Transverse colon (tissue), 4 donors: ENCODE measurements around the gene BORCS8. TPM values are rescaled to one million over a fixed set of nuclear protein-coding genes. Genes with fewer than 3 reads are reported as not detected.
"Not testable (repeated sequence)": the region's sequence is repeated elsewhere in the genome, so short reads cannot be mapped to it uniquely, and the experiment has no call there.

Experiments used
- DNase-seq: peaks from one replicate; pipeline ENCODE4 v3.0.0-alpha.2; 2019
- H3K27ac ChIP-seq, 4 donors: fragments of 200-600 bp; sonication (generic); 2 replicates each; pipeline ENCODE4 v1.5.1; 2016 to 2018; ENCODE audit warnings: inconsistent platforms in 4 of 4
- H3K27me3 ChIP-seq: fragments of 200-600 bp; sonication (generic); 2 replicates; pipeline ENCODE4 v1.5.1; 2017; ENCODE audit warnings: inconsistent platforms
- H3K36me3 ChIP-seq, 4 donors: fragments of 200-600 bp; sonication (generic); 2 replicates each; pipeline ENCODE4 v1.5.1; 2017 to 2019; ENCODE audit warnings: inconsistent platforms in 4 of 4
- H3K4me1 ChIP-seq, 4 donors: fragments of 200-600 bp; sonication (generic); 2 replicates each; pipeline ENCODE4 v1.5.1; 2017 to 2020; ENCODE audit warnings: inconsistent platforms in 4 of 4
- H3K4me3 ChIP-seq, 4 donors: fragments of 200-600 bp; sonication (generic); 1 replicate in 1 of 4; 2 replicates in 3 of 4; pipeline versions ENCODE4 v1.5.1 to v1.6.1; 2017 to 2019; ENCODE audit warnings: inconsistent platforms in 4 of 4
- H3K9me3 ChIP-seq, 2 donors: fragments of 200-600 bp; sonication (generic); 2 replicates each; pipeline ENCODE4 v1.5.1; 2017 to 2019; ENCODE audit warnings: inconsistent platforms in 2 of 2
- CTCF ChIP-seq, 5 experiments: fragments of 200-600 bp in 3 of 5; fragments of 450-650 bp in 2 of 5; sonication (generic) in 3 of 5; IDR thresholded peaks; 1 replicate in 2 of 5; 2 replicates in 3 of 5; pipeline ENCODE4 v1.5.1; 2016 to 2017; ENCODE audit warnings: antibody characterized with exemption in 5 of 5, inconsistent platforms in 3 of 5, mild to moderate bottlenecking in 2 of 5, moderate library complexity in 1 of 5
- EP300 ChIP-seq: sonication (generic); formaldehyde crosslinking; IDR thresholded peaks from one replicate; pipeline ENCODE4 v1.6.1; 2017; ENCODE audit warnings: antibody characterized with exemption, low read depth
- POLR2A ChIP-seq: fragments of 450-650 bp; IDR thresholded peaks from one replicate; pipeline ENCODE4 v1.6.1; 2016; ENCODE audit warnings: antibody characterized with exemption, mild to moderate bottlenecking, moderate library complexity
- POLR2AphosphoS5 ChIP-seq, 3 donors: sonication (generic); formaldehyde crosslinking; IDR thresholded peaks; one replicate each; pipeline ENCODE4 v1.6.1; 2016; ENCODE audit warnings: antibody characterized with exemption in 3 of 3
- WGBS, 2 donors: methylation state at CpG; one replicate each; pipeline ENCODE4 v1.1.5; 2018; ENCODE audit warnings: low coverage in 1 of 2; 5-methylcytosine and 5-hydroxymethylcytosine counted together
- in situ Hi-C, 4 donors: fragments of 200-750 bp; cut with MboI; loops; one replicate each; pipeline versions ENCODE4 v1.15.0 to v1.15.1; 2017; ENCODE audit warnings: low sequenced_read_pairs in 3 of 4, low pct_ligation_motif_present in 1 of 4, low pct_unique_long_range_greater_than_20kb in 1 of 4
- intact Hi-C: fragments of 100-400 bp; cut with DNase I; formaldehyde crosslinking; loops from one replicate; pipeline ENCODE4 v1.15.1; 2023; ENCODE audit warnings: low total_unique reads
- total RNA-seq, 4 donors: library from RNA; depleted of rRNA; stranded (reverse); fragments of >200 nt; gene quantifications; one replicate each; pipeline ENCODE4 v1.1.0, GENCODE V29; 2016

The BORCS8 gene
- total RNA-seq, 4 donors from 2014 or later, result 13.0 to 132 (median 26.6) TPM

- Histone ChIP-seq H3K4me1 (no peaks in the 10 kb centered on the region), H3K4me3 (no peak overlapping the region), H3K36me3 (peaks cover 0 to 15% (median 5%) of the 10 kb centered on the region in 4 donors), H3K9me3 (no peaks in the 10 kb centered on the region), H3K27me3 (no peaks in the 10 kb centered on the region), H3K27ac (no peak overlapping the region)
- no peak for TF ChIP-seq CTCF (IDR thresholded peaks at IDR 0.05)
- no peak for TF ChIP-seq POLR2AphosphoS5 (IDR thresholded peaks at IDR 0.05)
- TF ChIP-seq POLR2A, result no peak
- no peak for TF ChIP-seq EP300
- no peak for DNase-seq
- intact Hi-C loops, result loop anchor here (10.0 kb wide), 1 partner anchor 122 kb away; no protein-coding TSS in a partner anchor
- in situ Hi-C loops, result loop anchor here in 1 of 4 donors (25.0 kb wide), 1 partner anchor 310 kb away; no protein-coding TSS in a partner anchor
- WGBS, 2 donors, result 84% methylated on average over 8 of the region's 8 CpGs; no CpG with 5 or more reads in 1 of the 2 donors
Measured at GRCh38 chr19:19176950-19177349, 15.0 kb downstream of the BORCS8 start.

DNA sequence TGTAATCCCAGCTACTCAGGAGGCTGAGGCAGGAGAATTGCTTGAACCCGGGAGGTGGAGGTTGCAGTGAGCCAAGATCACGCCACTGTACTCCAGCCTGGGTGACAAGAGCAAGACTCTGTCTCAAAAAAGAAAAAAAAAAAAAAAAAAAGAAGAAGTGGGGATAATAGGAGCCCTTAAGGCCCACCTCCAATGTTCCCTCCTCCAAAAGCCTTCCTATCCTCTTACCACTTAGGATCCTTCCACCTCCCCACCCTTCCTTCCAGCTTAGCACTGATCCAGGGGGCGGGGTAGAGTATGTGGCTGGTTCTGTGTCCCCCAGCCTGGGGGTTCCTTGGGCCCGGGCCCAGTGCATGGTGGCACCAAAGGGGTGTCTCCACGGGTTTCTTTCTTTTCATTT lies 18.7 kb downstream of the BORCS8 start:
- DNase-seq, H3K36me3 ChIP-seq, in situ Hi-C loops, H3K27ac ChIP-seq, H3K27me3 ChIP-seq, H3K9me3 ChIP-seq, H3K4me1 ChIP-seq, H3K4me3 ChIP-seq: not testable (repeated sequence)
- WGBS, 2 donors, result 89 to 100% methylated on average over 3 to 5 of the region's 5 CpGs
- intact Hi-C loops, result loop anchor here (10.0 kb wide), 1 partner anchor 118 kb away; no protein-coding TSS in a partner anchor

- H3K4me1 ChIP-seq, result peaks cover 0 to 8% (median 8%) of the 10 kb centered on the region in 4 donors
- WGBS, 2 donors, result 73 to 100% methylated on average over 1 to 7 of the region's 8 CpGs
- no peak for TF ChIP-seq EP300
- no peak for TF ChIP-seq POLR2AphosphoS5 (IDR thresholded peaks at IDR 0.05)
- no peak for TF ChIP-seq POLR2A
- no peak for TF ChIP-seq CTCF (IDR thresholded peaks at IDR 0.05)
- DNase-seq, result no peak
- in situ Hi-C loops (no loop called here), intact Hi-C loops (loop anchor here (10.0 kb wide), 1 partner anchor 117 kb away; no protein-coding TSS in a partner anchor)
- H3K27ac ChIP-seq, result no peak overlapping the region
- H3K4me3 ChIP-seq, result no peak overlapping the region
- H3K9me3 ChIP-seq, result no peaks in the 10 kb centered on the region
- H3K36me3 ChIP-seq, result peaks cover 0 to 2% (median 0%) of the 10 kb centered on the region in 4 donors
- no peaks in the 10 kb centered on the region for H3K27me3 ChIP-seq
Measured at GRCh38 chr19:19171821-19172532, 20.0 kb downstream of the BORCS8 start.

- Histone ChIP-seq H3K27ac (no peak overlapping the region), H3K4me3 (no peak overlapping the region), H3K36me3 (no peaks in the 10 kb centered on the region), H3K27me3 (no peaks in the 10 kb centered on the region), H3K4me1 (peaks cover 0 to 8% (median 8%) of the 10 kb centered on the region in 4 donors), H3K9me3 (no peaks in the 10 kb centered on the region)
- intact Hi-C loops, result loop anchor here (10.0 kb wide), 1 partner anchor 116 kb away; no protein-coding TSS in a partner anchor
- 89% methylated on average over 6 of the region's 6 CpGs; no CpG with 5 or more reads in 1 of the 2 donors for WGBS, 2 donors
- no peak for DNase-seq
- TF ChIP-seq POLR2A, result no peak
- TF ChIP-seq CTCF (IDR thresholded peaks at IDR 0.05), result no peak
- no peak for TF ChIP-seq EP300
- TF ChIP-seq POLR2AphosphoS5 (IDR thresholded peaks at IDR 0.05), result no peak
- in situ Hi-C loops, result no loop called here
Measured at GRCh38 chr19:19170873-19171672, 20.9 kb downstream of the BORCS8 start.
